Transverse colon (tissue), 4 donors: ENCODE data around the gene TPK1. TPM values are rescaled to one million over a fixed set of nuclear protein-coding genes. Genes with fewer than 3 reads are reported as not detected.

Experiments
- DNase-seq: peaks from one replicate; pipeline ENCODE4 v3.0.0-alpha.2; 2019
- H3K27ac ChIP-seq, 4 donors: fragments of 200-600 bp; sonication (generic); 2 replicates each; pipeline ENCODE4 v1.5.1; 2016 to 2018; ENCODE audit warnings: inconsistent platforms in 4 of 4
- H3K27me3 ChIP-seq: fragments of 200-600 bp; sonication (generic); 2 replicates; pipeline ENCODE4 v1.5.1; 2017; ENCODE audit warnings: inconsistent platforms
- H3K36me3 ChIP-seq, 4 donors: fragments of 200-600 bp; sonication (generic); 2 replicates each; pipeline ENCODE4 v1.5.1; 2017 to 2019; ENCODE audit warnings: inconsistent platforms in 4 of 4
- H3K4me1 ChIP-seq, 4 donors: fragments of 200-600 bp; sonication (generic); 2 replicates each; pipeline ENCODE4 v1.5.1; 2017 to 2020; ENCODE audit warnings: inconsistent platforms in 4 of 4
- H3K4me3 ChIP-seq, 4 donors: fragments of 200-600 bp; sonication (generic); 1 replicate in 1 of 4; 2 replicates in 3 of 4; pipeline versions ENCODE4 v1.5.1 to v1.6.1; 2017 to 2019; ENCODE audit warnings: inconsistent platforms in 4 of 4
- H3K9me3 ChIP-seq, 2 donors: fragments of 200-600 bp; sonication (generic); 2 replicates each; pipeline ENCODE4 v1.5.1; 2017 to 2019; ENCODE audit warnings: inconsistent platforms in 2 of 2
- CTCF ChIP-seq, 5 experiments: fragments of 200-600 bp in 3 of 5; fragments of 450-650 bp in 2 of 5; sonication (generic) in 3 of 5; IDR thresholded peaks; 1 replicate in 2 of 5; 2 replicates in 3 of 5; pipeline ENCODE4 v1.5.1; 2016 to 2017; ENCODE audit warnings: antibody characterized with exemption in 5 of 5, inconsistent platforms in 3 of 5, mild to moderate bottlenecking in 2 of 5, moderate library complexity in 1 of 5
- EP300 ChIP-seq: sonication (generic); formaldehyde crosslinking; IDR thresholded peaks from one replicate; pipeline ENCODE4 v1.6.1; 2017; ENCODE audit warnings: antibody characterized with exemption, low read depth
- POLR2A ChIP-seq: fragments of 450-650 bp; IDR thresholded peaks from one replicate; pipeline ENCODE4 v1.6.1; 2016; ENCODE audit warnings: antibody characterized with exemption, mild to moderate bottlenecking, moderate library complexity
- POLR2AphosphoS5 ChIP-seq, 3 donors: sonication (generic); formaldehyde crosslinking; IDR thresholded peaks; one replicate each; pipeline ENCODE4 v1.6.1; 2016; ENCODE audit warnings: antibody characterized with exemption in 3 of 3
- WGBS, 2 donors: methylation state at CpG; one replicate each; pipeline ENCODE4 v1.1.5; 2018; ENCODE audit warnings: low coverage in 1 of 2; 5-methylcytosine and 5-hydroxymethylcytosine counted together
- in situ Hi-C, 4 donors: fragments of 200-750 bp; cut with MboI; loops; one replicate each; pipeline versions ENCODE4 v1.15.0 to v1.15.1; 2017; ENCODE audit warnings: low sequenced_read_pairs in 3 of 4, low pct_ligation_motif_present in 1 of 4, low pct_unique_long_range_greater_than_20kb in 1 of 4
- intact Hi-C: fragments of 100-400 bp; cut with DNase I; formaldehyde crosslinking; loops from one replicate; pipeline ENCODE4 v1.15.1; 2023; ENCODE audit warnings: low total_unique reads
- total RNA-seq, 4 donors: library from RNA; depleted of rRNA; stranded (reverse); fragments of >200 nt; gene quantifications; one replicate each; pipeline ENCODE4 v1.1.0, GENCODE V29; 2016

Gene TPK1
- total RNA-seq, 4 donors from 2014 or later, result 1.4 to 17.3 (median 14.6) TPM

GRCh38 chr7:144762853-144763252 is 73.0 kb downstream of the TPK1 start:
- intact Hi-C loops, result loop anchor here (10.0 kb wide), 1 partner anchor 442 kb away; no protein-coding TSS in a partner anchor
- Histone ChIP-seq H3K4me3 (no peak overlapping the region), H3K9me3 (no peaks in the 10 kb centered on the region), H3K36me3 (no peaks in the 10 kb centered on the region), H3K27ac (no peak overlapping the region), H3K27me3 (no peaks in the 10 kb centered on the region), H3K4me1 (no peaks in the 10 kb centered on the region)
- DNase-seq, result no peak
- TF ChIP-seq CTCF (IDR thresholded peaks at IDR 0.05), result no peak
- TF ChIP-seq POLR2AphosphoS5 (IDR thresholded peaks at IDR 0.05), result no peak
- no peak for TF ChIP-seq POLR2A
- no peak for TF ChIP-seq EP300
- 96 to 100% methylated on average over 1 of the region's 1 CpG for whole genome bisulfite sequencing, 2 donors
- in situ Hi-C loops, result no loop called here

GRCh38 chr7:144761493-144761892 is 74.4 kb downstream of the TPK1 start:
- Histone ChIP-seq H3K36me3 (no peaks in the 10 kb centered on the region), H3K4me3 (no peak overlapping the region), H3K27me3 (no peaks in the 10 kb centered on the region), H3K9me3 (no peaks in the 10 kb centered on the region), H3K27ac (no peak overlapping the region), H3K4me1 (no peaks in the 10 kb centered on the region)
- intact Hi-C loops (loop anchor here (10.0 kb wide), 1 partner anchor 443 kb away; no protein-coding TSS in a partner anchor), in situ Hi-C loops (no loop called here)
- DNase-seq, result no peak
- TF ChIP-seq EP300, result no peak
- TF ChIP-seq POLR2AphosphoS5 (IDR thresholded peaks at IDR 0.05), result no peak
- no peak for TF ChIP-seq POLR2A
- TF ChIP-seq CTCF (IDR thresholded peaks at IDR 0.05), result no peak
- WGBS, 2 donors, result 86 to 87% methylated on average over 3 to 5 of the region's 5 CpGs

DNA sequence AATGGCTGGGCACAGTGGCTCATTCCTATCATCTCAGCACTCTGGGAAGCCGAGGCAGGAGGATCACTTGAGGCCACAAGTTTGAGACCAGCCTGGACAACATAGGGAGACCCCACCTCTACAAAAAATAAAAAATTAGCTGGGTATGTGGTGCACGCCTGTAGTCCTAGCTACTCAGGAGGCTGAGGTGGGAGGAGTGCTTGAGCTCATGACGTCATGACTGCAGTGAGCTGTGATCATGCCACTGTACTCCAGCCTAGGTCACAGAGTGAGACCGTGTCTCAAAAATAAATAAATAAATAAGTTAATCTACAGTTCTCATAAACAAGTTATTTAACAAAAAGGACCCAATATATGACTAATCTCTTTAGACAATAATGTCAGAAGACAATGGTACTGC is 76.2 kb downstream of the TPK1 start:
- in situ Hi-C loops, result no loop called here
- Histone ChIP-seq H3K36me3 (no peaks in the 10 kb centered on the region), H3K4me1 (no peaks in the 10 kb centered on the region), H3K4me3 (no peak overlapping the region), H3K9me3 (no peaks in the 10 kb centered on the region), H3K27ac (no peak overlapping the region), H3K27me3 (no peaks in the 10 kb centered on the region)
- TF ChIP-seq EP300 (no peak), CTCF (IDR thresholded peaks at IDR 0.05) (no peak), POLR2A (no peak), POLR2AphosphoS5 (IDR thresholded peaks at IDR 0.05) (no peak)
- 97 to 98% methylated on average over 4 of the region's 4 CpGs for WGBS, 2 donors
- DNase-seq, result no peak
- intact Hi-C loops, result loop anchor here (10.0 kb wide), 1 partner anchor 445 kb away; no protein-coding TSS in a partner anchor

DNA sequence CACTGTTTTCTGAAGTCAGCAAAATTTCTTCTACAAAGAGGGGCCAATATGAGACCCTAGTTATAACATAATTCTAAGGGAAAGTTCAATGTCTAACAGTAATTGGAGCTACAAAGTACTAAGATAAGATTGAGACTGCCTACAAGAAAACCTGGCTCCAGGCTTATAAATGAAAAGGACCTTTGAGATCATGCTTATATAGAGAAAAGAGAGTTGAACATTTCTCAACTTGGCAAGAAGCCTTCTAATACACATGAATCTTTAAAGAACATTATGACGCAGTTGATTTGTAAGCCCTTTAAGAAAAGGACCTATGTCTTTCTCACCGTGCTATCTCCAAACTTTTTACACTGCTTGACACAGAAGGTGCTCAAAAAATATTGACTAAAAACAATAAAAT is 87.9 kb downstream of the TPK1 start:
- intact Hi-C loops, result no loop called here
- 61 to 63% methylated on average over 1 to 2 of the region's 2 CpGs for WGBS, 2 donors
- no peaks in the 10 kb centered on the region for H3K36me3 ChIP-seq
- DNase-seq, result no peak
- no peak overlapping the region for H3K27ac ChIP-seq
- no peaks in the 10 kb centered on the region for H3K27me3 ChIP-seq
- no peaks in the 10 kb centered on the region for H3K9me3 ChIP-seq
- H3K4me1 ChIP-seq, result no peaks in the 10 kb centered on the region
- no peak overlapping the region for H3K4me3 ChIP-seq
- in situ Hi-C loops, result no loop called here
- TF ChIP-seq CTCF (IDR thresholded peaks at IDR 0.05), result no peak
